GM23338 (cell line): Measurements from ENCODE around the gene CYFIP2.

ENCODE experiments used
- CREB1 ChIP-seq: fragments of 250-450 bp; sonication (Bioruptor Pico); IDR thresholded peaks from 2 replicates; pipeline ENCODE4 v1.5.0; 2020; ENCODE audit warnings: low read depth, mild to moderate bottlenecking, moderate library complexity
- EZH2 ChIP-seq: fragments of 200-600 bp; sonication (generic); IDR thresholded peaks from one replicate; pipeline ENCODE4 v1.8.0; 2017; ENCODE audit warnings: antibody characterized with exemption, mild to moderate bottlenecking, low read depth; ENCODE audit not compliant: unreplicated experiment
- EZH2phosphoT487 ChIP-seq: fragments of 200-600 bp; sonication (generic); IDR thresholded peaks from one replicate; pipeline ENCODE4 v1.8.1; 2018; ENCODE audit warnings: antibody characterized with exemption; ENCODE audit not compliant: unreplicated experiment
- JUNB ChIP-seq: IDR thresholded peaks from one replicate; pipeline ENCODE4 v1.6.1; 2016; ENCODE audit warnings: antibody characterized with exemption; ENCODE audit not compliant: unreplicated experiment
- NANOG ChIP-seq: IDR thresholded peaks from 2 replicates; pipeline ENCODE4 v1.6.1; 2016; ENCODE audit warnings: antibody characterized with exemption, borderline replicate concordance
- POLR2AphosphoS5 ChIP-seq: IDR thresholded peaks from 2 replicates; pipeline ENCODE4 v1.6.1; 2016; ENCODE audit warnings: antibody characterized with exemption, low read depth
- TF ChIP-seq, protein P1 (sequence below), 2 experiments: fragments of 200-600 bp in 1 of 2; sonication (generic) in 1 of 2; conservative IDR thresholded peaks; 2 replicates each; pipeline versions ENCODE4 v1.5.1 to v1.6.1; 2016 to 2017; ENCODE audit warnings: antibody characterized with exemption in 2 of 2, low read depth in 2 of 2, mild to moderate bottlenecking in 2 of 2, moderate library complexity in 1 of 2
- TF ChIP-seq, protein P2 (sequence below): IDR thresholded peaks from one replicate; pipeline ENCODE4 v1.6.1; 2018; ENCODE audit warnings: antibody characterized with exemption; ENCODE audit not compliant: unreplicated experiment
- TF ChIP-seq, protein P3 (sequence below): IDR thresholded peaks from 2 replicates; pipeline ENCODE4 v1.6.1; 2016; ENCODE audit warnings: antibody characterized with exemption

DNA sequence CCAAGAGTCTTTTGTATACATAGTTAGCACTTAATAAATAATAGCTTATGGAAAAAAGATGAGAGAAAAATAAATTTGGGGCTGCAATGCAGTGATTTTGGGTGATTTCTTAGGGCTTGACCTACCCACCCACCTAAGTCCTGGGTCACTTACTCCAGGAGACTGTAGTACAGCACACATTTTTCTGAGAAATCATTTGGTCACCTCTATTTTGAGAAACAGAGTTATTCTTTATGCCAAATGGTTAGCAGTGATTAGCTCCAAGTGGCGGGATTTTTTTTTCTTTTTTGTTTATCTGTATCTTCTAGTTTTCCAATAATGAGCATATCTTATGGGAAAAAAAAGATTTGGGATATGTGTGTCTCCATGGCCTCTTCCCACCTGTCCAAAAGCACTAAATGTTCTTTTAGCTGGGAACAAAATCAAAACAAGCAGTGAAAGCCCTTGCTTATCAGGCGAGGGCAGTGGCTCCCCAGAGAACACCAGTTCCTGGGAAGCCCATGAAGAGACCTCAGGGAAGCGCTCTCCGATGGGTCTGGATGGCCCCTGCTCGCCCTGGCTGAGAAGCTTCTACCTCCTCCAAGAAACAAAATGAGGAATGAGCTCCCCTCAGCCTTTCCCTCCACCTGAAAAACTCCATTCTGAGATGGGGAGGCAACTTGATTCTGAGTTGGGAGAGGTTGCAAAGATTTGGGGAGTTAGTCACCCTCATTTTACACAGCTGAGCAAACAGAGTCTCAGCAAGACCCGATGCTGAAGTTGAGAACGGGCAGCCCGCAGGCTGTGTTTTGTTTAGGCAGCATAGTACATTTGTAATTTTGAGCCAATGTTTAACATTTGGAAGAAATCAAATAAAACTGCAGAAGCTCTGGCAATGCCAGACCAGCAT, 69.9 kb downstream of the CYFIP2 start:
- TF ChIP-seq, protein P1, sequence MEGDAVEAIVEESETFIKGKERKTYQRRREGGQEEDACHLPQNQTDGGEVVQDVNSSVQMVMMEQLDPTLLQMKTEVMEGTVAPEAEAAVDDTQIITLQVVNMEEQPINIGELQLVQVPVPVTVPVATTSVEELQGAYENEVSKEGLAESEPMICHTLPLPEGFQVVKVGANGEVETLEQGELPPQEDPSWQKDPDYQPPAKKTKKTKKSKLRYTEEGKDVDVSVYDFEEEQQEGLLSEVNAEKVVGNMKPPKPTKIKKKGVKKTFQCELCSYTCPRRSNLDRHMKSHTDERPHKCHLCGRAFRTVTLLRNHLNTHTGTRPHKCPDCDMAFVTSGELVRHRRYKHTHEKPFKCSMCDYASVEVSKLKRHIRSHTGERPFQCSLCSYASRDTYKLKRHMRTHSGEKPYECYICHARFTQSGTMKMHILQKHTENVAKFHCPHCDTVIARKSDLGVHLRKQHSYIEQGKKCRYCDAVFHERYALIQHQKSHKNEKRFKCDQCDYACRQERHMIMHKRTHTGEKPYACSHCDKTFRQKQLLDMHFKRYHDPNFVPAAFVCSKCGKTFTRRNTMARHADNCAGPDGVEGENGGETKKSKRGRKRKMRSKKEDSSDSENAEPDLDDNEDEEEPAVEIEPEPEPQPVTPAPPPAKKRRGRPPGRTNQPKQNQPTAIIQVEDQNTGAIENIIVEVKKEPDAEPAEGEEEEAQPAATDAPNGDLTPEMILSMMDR (conservative IDR thresholded peaks at IDR 0.05; ENCODE audit: low read depth in 2 of 2), result no peak
- TF ChIP-seq EZH2, result no peak
- TF ChIP-seq POLR2AphosphoS5, result no peak
- TF ChIP-seq, protein P2, sequence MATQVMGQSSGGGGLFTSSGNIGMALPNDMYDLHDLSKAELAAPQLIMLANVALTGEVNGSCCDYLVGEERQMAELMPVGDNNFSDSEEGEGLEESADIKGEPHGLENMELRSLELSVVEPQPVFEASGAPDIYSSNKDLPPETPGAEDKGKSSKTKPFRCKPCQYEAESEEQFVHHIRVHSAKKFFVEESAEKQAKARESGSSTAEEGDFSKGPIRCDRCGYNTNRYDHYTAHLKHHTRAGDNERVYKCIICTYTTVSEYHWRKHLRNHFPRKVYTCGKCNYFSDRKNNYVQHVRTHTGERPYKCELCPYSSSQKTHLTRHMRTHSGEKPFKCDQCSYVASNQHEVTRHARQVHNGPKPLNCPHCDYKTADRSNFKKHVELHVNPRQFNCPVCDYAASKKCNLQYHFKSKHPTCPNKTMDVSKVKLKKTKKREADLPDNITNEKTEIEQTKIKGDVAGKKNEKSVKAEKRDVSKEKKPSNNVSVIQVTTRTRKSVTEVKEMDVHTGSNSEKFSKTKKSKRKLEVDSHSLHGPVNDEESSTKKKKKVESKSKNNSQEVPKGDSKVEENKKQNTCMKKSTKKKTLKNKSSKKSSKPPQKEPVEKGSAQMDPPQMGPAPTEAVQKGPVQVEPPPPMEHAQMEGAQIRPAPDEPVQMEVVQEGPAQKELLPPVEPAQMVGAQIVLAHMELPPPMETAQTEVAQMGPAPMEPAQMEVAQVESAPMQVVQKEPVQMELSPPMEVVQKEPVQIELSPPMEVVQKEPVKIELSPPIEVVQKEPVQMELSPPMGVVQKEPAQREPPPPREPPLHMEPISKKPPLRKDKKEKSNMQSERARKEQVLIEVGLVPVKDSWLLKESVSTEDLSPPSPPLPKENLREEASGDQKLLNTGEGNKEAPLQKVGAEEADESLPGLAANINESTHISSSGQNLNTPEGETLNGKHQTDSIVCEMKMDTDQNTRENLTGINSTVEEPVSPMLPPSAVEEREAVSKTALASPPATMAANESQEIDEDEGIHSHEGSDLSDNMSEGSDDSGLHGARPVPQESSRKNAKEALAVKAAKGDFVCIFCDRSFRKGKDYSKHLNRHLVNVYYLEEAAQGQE, result no peak
- TF ChIP-seq EZH2phosphoT487, result no peak
- no peak for TF ChIP-seq JUNB
- no peak for TF ChIP-seq NANOG
- TF ChIP-seq CREB1 (CRISPR knock-in tag), result no peak
- TF ChIP-seq, protein P3, sequence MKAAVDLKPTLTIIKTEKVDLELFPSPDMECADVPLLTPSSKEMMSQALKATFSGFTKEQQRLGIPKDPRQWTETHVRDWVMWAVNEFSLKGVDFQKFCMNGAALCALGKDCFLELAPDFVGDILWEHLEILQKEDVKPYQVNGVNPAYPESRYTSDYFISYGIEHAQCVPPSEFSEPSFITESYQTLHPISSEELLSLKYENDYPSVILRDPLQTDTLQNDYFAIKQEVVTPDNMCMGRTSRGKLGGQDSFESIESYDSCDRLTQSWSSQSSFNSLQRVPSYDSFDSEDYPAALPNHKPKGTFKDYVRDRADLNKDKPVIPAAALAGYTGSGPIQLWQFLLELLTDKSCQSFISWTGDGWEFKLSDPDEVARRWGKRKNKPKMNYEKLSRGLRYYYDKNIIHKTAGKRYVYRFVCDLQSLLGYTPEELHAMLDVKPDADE, result no peak
